ENCODE results near the gene PVALEF. TPM values are rescaled to one million over a fixed set of nuclear protein-coding genes. Genes with fewer than 3 reads are reported as not detected.
A peak's percentile ranks its signal among the peaks of the same experiment; 100 is the strongest.

PVALEF gene
- total RNA-seq, 1 donor from 2014 or later: not detected

GRCh38 chr17:81193470-81194224 is 28.3 kb downstream of the PVALEF start:
- no peak for DNase-seq
- no peak overlapping the region for H3K4me3 Mint-ChIP-seq
- no peaks in the 10 kb centered on the region for H3K4me1 Mint-ChIP-seq
- intact Hi-C loops (cut with micrococcal nuclease): no loop called here
- H3K9me3 Mint-ChIP-seq: no peaks in the 10 kb centered on the region
- no peaks in the 10 kb centered on the region for H3K36me3 Mint-ChIP-seq (ENCODE audit: low read depth)
- no peak overlapping the region for H3K27ac Mint-ChIP-seq
- H3K27me3 Mint-ChIP-seq: no peaks in the 10 kb centered on the region

- intact Hi-C loops (cut with micrococcal nuclease): no loop called here
- Mint-ChIP-seq H3K4me3 (no peak overlapping the region), H3K27me3 (no peaks in the 10 kb centered on the region), H3K27ac (no peak overlapping the region), H3K9me3 (no peaks in the 10 kb centered on the region), H3K4me1 (no peaks in the 10 kb centered on the region), H3K36me3 (ENCODE audit: low read depth) (no peaks in the 10 kb centered on the region)
- DNase-seq: no peak
These were observed 29.0 kb downstream of the PVALEF start for GRCh38 chr17:81194225-81194760.

GRCh38 chr17:81194941-81195901 is 29.9 kb downstream of the PVALEF start:
- Mint-ChIP-seq H3K36me3 (ENCODE audit: low read depth) (no peaks in the 10 kb centered on the region), H3K27me3 (no peaks in the 10 kb centered on the region), H3K27ac (no peak overlapping the region), H3K9me3 (no peaks in the 10 kb centered on the region), H3K4me3 (no peak overlapping the region), H3K4me1 (no peaks in the 10 kb centered on the region)
- intact Hi-C loops (cut with micrococcal nuclease): no loop called here
- DNase-seq: no peak

- no peak overlapping the region for H3K27ac Mint-ChIP-seq
- no peak overlapping the region for H3K4me3 Mint-ChIP-seq
- no peaks in the 10 kb centered on the region for H3K27me3 Mint-ChIP-seq
- intact Hi-C loops (cut with micrococcal nuclease): no loop called here
- DNase-seq: no peak
- no peaks in the 10 kb centered on the region for H3K36me3 Mint-ChIP-seq (ENCODE audit: low read depth)
- no peaks in the 10 kb centered on the region for H3K4me1 Mint-ChIP-seq
- no peaks in the 10 kb centered on the region for H3K9me3 Mint-ChIP-seq
These were observed 30.7 kb downstream of the PVALEF start for GRCh38 chr17:81195941-81196495.

GRCh38 chr17:81196505-81197408 is 31.4 kb downstream of the PVALEF start:
- no peak overlapping the region for H3K27ac Mint-ChIP-seq
- DNase-seq: no peak
- no peaks in the 10 kb centered on the region for H3K4me1 Mint-ChIP-seq
- intact Hi-C loops (cut with micrococcal nuclease): no loop called here
- H3K36me3 Mint-ChIP-seq (ENCODE audit: low read depth): no peaks in the 10 kb centered on the region
- H3K27me3 Mint-ChIP-seq: no peaks in the 10 kb centered on the region
- no peak overlapping the region for H3K4me3 Mint-ChIP-seq
- H3K9me3 Mint-ChIP-seq: no peaks in the 10 kb centered on the region

- H3K27ac Mint-ChIP-seq: no peak overlapping the region
- no peaks in the 10 kb centered on the region for H3K27me3 Mint-ChIP-seq
- intact Hi-C loops (cut with micrococcal nuclease): no loop called here
- no peak for DNase-seq
- H3K4me1 Mint-ChIP-seq: no peaks in the 10 kb centered on the region
- H3K36me3 Mint-ChIP-seq (ENCODE audit: low read depth): no peaks in the 10 kb centered on the region
- H3K4me3 Mint-ChIP-seq: no peak overlapping the region
- no peaks in the 10 kb centered on the region for H3K9me3 Mint-ChIP-seq
These were observed 32.1 kb downstream of the PVALEF start for GRCh38 chr17:81197409-81197795.

GRCh38 chr17:81197831-81198490 is 32.7 kb downstream of the PVALEF start:
- H3K9me3 Mint-ChIP-seq: no peaks in the 10 kb centered on the region
- intact Hi-C loops (cut with micrococcal nuclease): no loop called here
- H3K4me1 Mint-ChIP-seq: no peaks in the 10 kb centered on the region
- no peak overlapping the region for H3K27ac Mint-ChIP-seq
- no peak for DNase-seq
- no peaks in the 10 kb centered on the region for H3K36me3 Mint-ChIP-seq (ENCODE audit: low read depth)
- H3K27me3 Mint-ChIP-seq: no peaks in the 10 kb centered on the region
- no peak overlapping the region for H3K4me3 Mint-ChIP-seq

GRCh38 chr17:81198826-81199481 is 33.6 kb downstream of the PVALEF start:
- Mint-ChIP-seq H3K36me3 (ENCODE audit: low read depth) (no peaks in the 10 kb centered on the region), H3K4me1 (no peaks in the 10 kb centered on the region), H3K27me3 (no peaks in the 10 kb centered on the region), H3K9me3 (no peaks in the 10 kb centered on the region), H3K27ac (no peak overlapping the region), H3K4me3 (no peak overlapping the region)
- no peak for DNase-seq
- intact Hi-C loops (cut with micrococcal nuclease): no loop called here

GRCh38 chr17:81199482-81199830 is 34.1 kb downstream of the PVALEF start:
- Mint-ChIP-seq H3K9me3 (no peaks in the 10 kb centered on the region), H3K36me3 (ENCODE audit: low read depth) (no peaks in the 10 kb centered on the region), H3K4me1 (no peaks in the 10 kb centered on the region), H3K4me3 (no peak overlapping the region), H3K27ac (no peak overlapping the region), H3K27me3 (no peaks in the 10 kb centered on the region)
- DNase-seq: no peak
- intact Hi-C loops (cut with micrococcal nuclease): no loop called here

GRCh38 chr17:81200201-81200600 is 34.9 kb downstream of the PVALEF start:
- intact Hi-C loops (cut with micrococcal nuclease): no loop called here
- H3K27me3 Mint-ChIP-seq: no peaks in the 10 kb centered on the region
- no peak for DNase-seq
- H3K4me1 Mint-ChIP-seq: no peaks in the 10 kb centered on the region
- no peak overlapping the region for H3K4me3 Mint-ChIP-seq
- H3K27ac Mint-ChIP-seq: no peak overlapping the region
- H3K9me3 Mint-ChIP-seq: no peaks in the 10 kb centered on the region
- H3K36me3 Mint-ChIP-seq (ENCODE audit: low read depth): no peaks in the 10 kb centered on the region

GRCh38 chr17:81200695-81201580 is 35.6 kb downstream of the PVALEF start:
- Mint-ChIP-seq H3K27me3 (no peaks in the 10 kb centered on the region), H3K4me1 (no peaks in the 10 kb centered on the region), H3K9me3 (no peaks in the 10 kb centered on the region), H3K4me3 (no peak overlapping the region), H3K36me3 (ENCODE audit: low read depth) (no peaks in the 10 kb centered on the region), H3K27ac (no peak overlapping the region)
- peak; percentile 77 for DNase-seq
- intact Hi-C loops (cut with micrococcal nuclease): no loop called here

- no peaks in the 10 kb centered on the region for H3K9me3 Mint-ChIP-seq
- intact Hi-C loops (cut with micrococcal nuclease): no loop called here
- H3K4me3 Mint-ChIP-seq: no peak overlapping the region
- DNase-seq: no peak
- no peaks in the 10 kb centered on the region for H3K4me1 Mint-ChIP-seq
- no peak overlapping the region for H3K27ac Mint-ChIP-seq
- H3K27me3 Mint-ChIP-seq: no peaks in the 10 kb centered on the region
- H3K36me3 Mint-ChIP-seq (ENCODE audit: low read depth): no peaks in the 10 kb centered on the region
These were observed 37.0 kb downstream of the PVALEF start for GRCh38 chr17:81202318-81202717.
